ENCODE results near the gene USP6.
"Not testable (repeated sequence)": the region's sequence is repeated elsewhere in the genome, so short reads cannot be mapped to it uniquely, and the experiment has no call there.

DNA sequence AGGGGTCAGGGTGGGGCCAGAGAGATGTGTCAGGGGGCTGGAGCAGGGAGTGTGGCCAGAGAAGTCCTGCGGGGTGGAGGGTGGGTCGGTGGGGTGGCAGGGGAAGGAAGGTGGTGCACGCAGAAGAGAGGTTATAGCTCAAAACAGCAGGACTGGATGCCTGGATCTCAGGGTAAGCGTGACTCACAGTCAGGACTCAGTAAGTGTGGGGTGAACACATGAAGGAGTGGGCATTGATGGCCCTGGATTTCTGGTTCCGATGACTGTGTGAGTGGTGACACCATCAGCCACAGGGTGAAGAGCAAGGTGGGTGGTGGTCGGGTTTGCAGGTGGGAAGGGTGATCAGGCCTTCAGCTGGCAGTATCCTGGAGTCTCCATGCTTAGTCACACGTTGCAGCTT, 6.2 kb downstream of the USP6 start:
- TF ChIP-seq, protein P1, sequence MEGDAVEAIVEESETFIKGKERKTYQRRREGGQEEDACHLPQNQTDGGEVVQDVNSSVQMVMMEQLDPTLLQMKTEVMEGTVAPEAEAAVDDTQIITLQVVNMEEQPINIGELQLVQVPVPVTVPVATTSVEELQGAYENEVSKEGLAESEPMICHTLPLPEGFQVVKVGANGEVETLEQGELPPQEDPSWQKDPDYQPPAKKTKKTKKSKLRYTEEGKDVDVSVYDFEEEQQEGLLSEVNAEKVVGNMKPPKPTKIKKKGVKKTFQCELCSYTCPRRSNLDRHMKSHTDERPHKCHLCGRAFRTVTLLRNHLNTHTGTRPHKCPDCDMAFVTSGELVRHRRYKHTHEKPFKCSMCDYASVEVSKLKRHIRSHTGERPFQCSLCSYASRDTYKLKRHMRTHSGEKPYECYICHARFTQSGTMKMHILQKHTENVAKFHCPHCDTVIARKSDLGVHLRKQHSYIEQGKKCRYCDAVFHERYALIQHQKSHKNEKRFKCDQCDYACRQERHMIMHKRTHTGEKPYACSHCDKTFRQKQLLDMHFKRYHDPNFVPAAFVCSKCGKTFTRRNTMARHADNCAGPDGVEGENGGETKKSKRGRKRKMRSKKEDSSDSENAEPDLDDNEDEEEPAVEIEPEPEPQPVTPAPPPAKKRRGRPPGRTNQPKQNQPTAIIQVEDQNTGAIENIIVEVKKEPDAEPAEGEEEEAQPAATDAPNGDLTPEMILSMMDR (IDR thresholded peaks at IDR 0.05) = not testable (repeated sequence)
- TF ChIP-seq RNF2 (IDR thresholded peaks at IDR 0.05; ENCODE audit: borderline replicate concordance, low read depth); ZNF302 (CRISPR knock-in tag; IDR thresholded peaks at IDR 0.05); JUNB (IDR thresholded peaks at IDR 0.05); EP300 (IDR thresholded peaks at IDR 0.05); MAFK (IDR thresholded peaks at IDR 0.05; ENCODE audit: partially characterized antibody); MAZ (IDR thresholded peaks at IDR 0.05; ENCODE audit: borderline replicate concordance, low read depth, low read length); POLR2A (IDR thresholded peaks at IDR 0.05; ENCODE audit: low read length); POLR2AphosphoS2 (conservative IDR thresholded peaks at IDR 0.05; ENCODE audit: low read length): not testable (repeated sequence)
- TF ChIP-seq, protein P2, sequence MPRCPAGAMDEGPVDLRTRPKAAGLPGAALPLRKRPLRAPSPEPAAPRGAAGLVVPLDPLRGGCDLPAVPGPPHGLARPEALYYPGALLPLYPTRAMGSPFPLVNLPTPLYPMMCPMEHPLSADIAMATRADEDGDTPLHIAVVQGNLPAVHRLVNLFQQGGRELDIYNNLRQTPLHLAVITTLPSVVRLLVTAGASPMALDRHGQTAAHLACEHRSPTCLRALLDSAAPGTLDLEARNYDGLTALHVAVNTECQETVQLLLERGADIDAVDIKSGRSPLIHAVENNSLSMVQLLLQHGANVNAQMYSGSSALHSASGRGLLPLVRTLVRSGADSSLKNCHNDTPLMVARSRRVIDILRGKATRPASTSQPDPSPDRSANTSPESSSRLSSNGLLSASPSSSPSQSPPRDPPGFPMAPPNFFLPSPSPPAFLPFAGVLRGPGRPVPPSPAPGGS (IDR thresholded peaks at IDR 0.05) = not testable (repeated sequence)
